ENCODE measurements around the gene TOX4. TPM values are rescaled to one million over a fixed set of nuclear protein-coding genes. Genes with fewer than 3 reads are reported as not detected.

Gene TOX4
- total RNA-seq, 1 donor from 2014 or later: 59.7 TPM

DNA sequence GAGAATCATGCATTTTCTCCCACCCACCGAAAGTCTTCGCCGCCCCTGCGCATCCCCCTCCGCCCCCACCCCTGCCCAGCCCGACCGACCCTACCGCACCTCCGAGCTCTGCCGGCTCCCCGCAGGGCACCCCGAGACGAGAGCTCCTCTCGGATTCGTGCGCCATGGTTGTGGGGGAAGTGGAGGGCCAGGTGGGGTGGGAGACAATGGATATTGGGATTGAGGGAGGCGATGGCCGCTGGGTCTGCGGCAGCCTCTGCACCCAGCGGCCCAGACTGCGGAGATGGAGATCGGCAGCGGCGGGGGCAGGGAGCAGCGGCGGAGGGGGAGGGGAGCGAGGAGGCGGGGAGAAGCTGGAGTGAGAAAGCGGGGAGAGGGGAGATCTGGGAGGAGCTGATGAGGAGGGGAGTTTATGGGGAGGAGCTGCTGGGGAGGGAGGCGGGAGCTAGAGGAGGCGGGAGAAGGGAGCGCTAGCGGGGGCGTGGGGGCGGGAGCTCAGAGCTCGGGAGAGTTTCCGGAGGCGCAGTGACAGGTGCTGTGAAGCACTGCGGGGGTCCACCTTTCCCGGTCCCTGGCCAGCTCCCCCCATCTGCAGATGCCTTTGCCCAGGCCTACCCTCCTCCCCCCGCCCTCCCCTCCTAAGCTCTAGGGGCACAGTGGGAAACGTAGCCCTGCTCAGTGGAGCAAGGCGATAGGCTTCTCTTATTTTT is 49.1 kb downstream of the TOX4 start, which contains the start of gene SALL2:
TSS of gene SALL2 (minus strand) at position 385 of the 710 bp plus-strand sequence. CDS start at position 166, 219 bp downstream.
- Mint-ChIP-seq H3K27me3 (ENCODE audit: low read depth) (no peaks in the 10 kb centered on the region), H3K4me1 (peaks cover 70% of the 10 kb centered on the region), H3K36me3 (ENCODE audit: low read depth) (peaks cover 29% of the 10 kb centered on the region), H3K9me3 (no peaks in the 10 kb centered on the region), H3K4me3 (peak within 1 kb of the TSS; percentile 93), H3K27ac (ENCODE audit: unreplicated experiment) (peak within 1 kb of the TSS; percentile 81)
- TF ChIP-seq, protein P1, sequence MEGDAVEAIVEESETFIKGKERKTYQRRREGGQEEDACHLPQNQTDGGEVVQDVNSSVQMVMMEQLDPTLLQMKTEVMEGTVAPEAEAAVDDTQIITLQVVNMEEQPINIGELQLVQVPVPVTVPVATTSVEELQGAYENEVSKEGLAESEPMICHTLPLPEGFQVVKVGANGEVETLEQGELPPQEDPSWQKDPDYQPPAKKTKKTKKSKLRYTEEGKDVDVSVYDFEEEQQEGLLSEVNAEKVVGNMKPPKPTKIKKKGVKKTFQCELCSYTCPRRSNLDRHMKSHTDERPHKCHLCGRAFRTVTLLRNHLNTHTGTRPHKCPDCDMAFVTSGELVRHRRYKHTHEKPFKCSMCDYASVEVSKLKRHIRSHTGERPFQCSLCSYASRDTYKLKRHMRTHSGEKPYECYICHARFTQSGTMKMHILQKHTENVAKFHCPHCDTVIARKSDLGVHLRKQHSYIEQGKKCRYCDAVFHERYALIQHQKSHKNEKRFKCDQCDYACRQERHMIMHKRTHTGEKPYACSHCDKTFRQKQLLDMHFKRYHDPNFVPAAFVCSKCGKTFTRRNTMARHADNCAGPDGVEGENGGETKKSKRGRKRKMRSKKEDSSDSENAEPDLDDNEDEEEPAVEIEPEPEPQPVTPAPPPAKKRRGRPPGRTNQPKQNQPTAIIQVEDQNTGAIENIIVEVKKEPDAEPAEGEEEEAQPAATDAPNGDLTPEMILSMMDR (conservative IDR thresholded peaks at IDR 0.05): no peak
- DNase-seq (ENCODE audit: low read depth, low spot score): peak; percentile 76

DNA sequence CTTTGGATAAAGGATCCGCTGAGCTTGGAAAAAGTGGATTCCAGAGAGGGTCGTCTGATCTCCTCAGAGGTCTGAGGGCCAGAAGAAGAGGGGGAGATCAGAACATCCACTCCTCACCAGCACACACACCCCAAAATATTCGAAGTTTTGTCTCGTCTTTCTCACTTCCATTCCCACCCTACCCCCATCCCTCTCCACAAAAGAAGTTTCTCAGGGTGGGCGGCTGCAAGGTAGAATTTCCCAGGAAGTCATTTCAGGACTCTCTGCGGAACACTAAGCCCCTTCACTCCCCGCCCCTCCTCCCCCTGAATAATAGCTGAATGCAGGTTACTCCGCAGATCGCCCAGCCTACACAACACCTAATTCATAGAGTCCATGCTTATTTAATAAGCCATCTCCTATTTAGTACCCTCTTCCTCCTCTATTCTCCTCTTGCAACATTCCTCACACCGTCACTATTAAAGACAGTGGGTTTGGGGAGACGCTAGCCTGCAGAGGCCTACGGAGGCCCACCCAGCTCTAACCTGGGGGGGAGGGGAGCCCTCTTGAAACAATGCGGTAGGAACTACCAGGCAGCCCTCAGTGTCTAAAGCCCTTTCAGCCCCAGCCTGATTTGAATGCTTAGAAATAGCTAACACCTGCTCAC is 49.8 kb downstream of the TOX4 start:
- no peaks in the 10 kb centered on the region for H3K27me3 Mint-ChIP-seq (ENCODE audit: low read depth)
- TF ChIP-seq, protein P1 (conservative IDR thresholded peaks at IDR 0.05): no peak
- peak overlapping the region; percentile 66 for H3K27ac Mint-ChIP-seq (ENCODE audit: unreplicated experiment)
- H3K4me3 Mint-ChIP-seq: peak overlapping the region; percentile 93
- peaks cover 65% of the 10 kb centered on the region for H3K4me1 Mint-ChIP-seq
- DNase-seq (ENCODE audit: low read depth, low spot score): no peak
- no peaks in the 10 kb centered on the region for H3K9me3 Mint-ChIP-seq
- H3K36me3 Mint-ChIP-seq (ENCODE audit: low read depth): peaks cover 28% of the 10 kb centered on the region

DNA sequence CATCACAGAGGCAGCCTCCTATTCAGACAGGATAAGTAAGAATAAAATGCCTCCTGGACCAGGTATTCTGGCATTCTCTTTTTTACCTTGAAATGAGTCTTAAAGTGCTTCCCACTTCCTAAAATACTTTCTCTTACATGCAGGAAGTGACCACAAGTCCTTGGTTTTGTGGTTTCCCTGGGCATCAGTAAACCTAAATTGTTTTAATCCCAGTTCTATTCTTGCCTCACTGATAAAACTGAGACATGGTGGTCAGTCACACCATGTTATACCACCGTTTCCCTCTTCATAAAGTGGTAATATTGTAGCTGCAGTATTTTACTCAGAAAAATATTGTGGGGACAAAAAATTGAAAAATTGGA is 50.3 kb downstream of the TOX4 start:
- no peak for DNase-seq (ENCODE audit: low read depth, low spot score)
- Mint-ChIP-seq H3K4me3 (peak overlapping the region; percentile 93), H3K27ac (ENCODE audit: unreplicated experiment) (peak overlapping the region; percentile 66), H3K4me1 (peaks cover 63% of the 10 kb centered on the region), H3K36me3 (ENCODE audit: low read depth) (peaks cover 23% of the 10 kb centered on the region), H3K27me3 (ENCODE audit: low read depth) (no peaks in the 10 kb centered on the region), H3K9me3 (no peaks in the 10 kb centered on the region)
- TF ChIP-seq, protein P1 (conservative IDR thresholded peaks at IDR 0.05): no peak

DNA sequence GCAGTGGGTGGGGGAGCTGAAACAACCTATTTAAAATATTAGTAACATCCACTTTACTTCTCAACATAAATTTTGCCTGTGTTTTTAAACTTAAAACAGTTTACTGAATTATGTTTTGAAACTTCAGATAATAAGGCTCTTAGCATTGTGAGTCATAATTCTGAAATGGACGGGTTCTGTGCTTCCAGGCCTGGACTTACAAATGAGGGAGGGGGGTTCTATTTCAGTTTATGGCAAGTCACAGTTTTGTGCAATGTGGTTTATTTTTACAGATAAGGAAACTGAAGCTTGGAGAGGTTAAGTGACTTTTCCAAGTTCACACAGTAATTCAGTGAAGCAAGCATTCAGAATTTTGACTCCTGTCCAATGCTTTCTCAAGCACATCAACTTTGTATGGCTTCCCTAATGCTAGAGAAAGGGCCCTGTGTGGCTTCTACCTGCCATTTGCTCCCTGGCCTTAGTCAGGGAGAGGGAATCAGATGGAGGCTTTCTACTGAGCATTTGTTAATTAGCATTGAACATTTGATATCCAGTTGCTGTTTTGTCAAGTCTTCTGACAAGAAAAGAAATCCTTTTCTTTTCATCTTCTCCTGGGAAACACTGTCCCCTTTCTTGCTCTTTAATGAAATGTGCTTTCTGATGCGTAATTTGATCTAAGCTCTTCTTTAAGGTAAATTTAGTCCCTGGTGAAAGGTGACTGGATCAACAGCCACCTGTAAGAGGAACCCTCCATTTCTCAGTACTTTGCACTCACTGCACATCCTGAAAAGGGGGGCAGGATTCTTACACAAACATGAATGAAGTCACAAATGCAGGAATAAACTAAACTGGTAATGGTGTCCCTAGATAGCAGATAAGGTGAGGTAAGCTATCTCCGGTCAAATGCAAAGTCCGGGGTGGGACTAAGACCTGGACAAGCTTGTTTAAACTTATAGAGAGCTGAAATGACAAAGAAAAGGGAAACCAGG is 51.7 kb downstream of the TOX4 start:
- peaks cover 12% of the 10 kb centered on the region for H3K36me3 Mint-ChIP-seq (ENCODE audit: low read depth)
- peaks cover 59% of the 10 kb centered on the region for H3K4me1 Mint-ChIP-seq
- TF ChIP-seq, protein P1 (conservative IDR thresholded peaks at IDR 0.05): no peak

DNA sequence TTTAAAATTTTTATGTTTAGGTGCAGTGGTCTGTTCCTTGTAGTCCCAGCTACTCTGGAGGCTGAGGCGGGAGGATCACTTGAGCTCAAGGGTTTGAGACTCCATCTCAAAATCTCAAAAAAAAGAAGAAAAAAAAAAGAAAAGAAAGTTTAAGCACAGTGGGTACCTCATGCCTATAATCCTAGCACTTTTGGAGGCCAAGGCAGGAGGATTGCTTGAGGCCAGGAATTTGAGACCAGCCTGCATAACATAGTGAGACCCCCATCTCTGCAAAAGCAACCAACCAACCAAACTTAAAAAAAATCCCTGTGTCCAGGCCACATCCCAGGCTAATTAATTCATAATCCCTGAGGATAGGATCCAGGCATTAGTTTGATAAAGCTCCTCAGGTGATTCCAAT is 52.5 kb downstream of the TOX4 start:
- H3K27me3 Mint-ChIP-seq (ENCODE audit: low read depth): peaks cover under 1% of the 10 kb centered on the region
- H3K9me3 Mint-ChIP-seq: no peaks in the 10 kb centered on the region
- TF ChIP-seq, protein P1 (conservative IDR thresholded peaks at IDR 0.05): no peak
- DNase-seq (ENCODE audit: low read depth, low spot score): no peak
- H3K4me1 Mint-ChIP-seq: peaks cover 61% of the 10 kb centered on the region
- peak overlapping the region; percentile 65 for H3K4me3 Mint-ChIP-seq
- peak overlapping the region; percentile 64 for H3K27ac Mint-ChIP-seq (ENCODE audit: unreplicated experiment)
- peaks cover 8% of the 10 kb centered on the region for H3K36me3 Mint-ChIP-seq (ENCODE audit: low read depth)

More for the DNA sequence above, 51.7 kb downstream of the TOX4 start:
- Mint-ChIP-seq H3K27ac (ENCODE audit: unreplicated experiment) (peak overlapping the region; percentile 50), H3K4me3 (peak overlapping the region; percentile 65), H3K27me3 (ENCODE audit: low read depth) (no peaks in the 10 kb centered on the region), H3K9me3 (no peaks in the 10 kb centered on the region)
- DNase-seq (ENCODE audit: low read depth, low spot score): no peak
